HepG2 (cell line): Measurements from ENCODE around the gene PXMP4. TPM values are rescaled to one million over a fixed set of nuclear protein-coding genes. Genes with fewer than 3 reads are reported as not detected.

Experiments used
- ETV6 ChIP-seq: sonication (generic); formaldehyde crosslinking; conservative IDR thresholded peaks from 2 replicates; pipeline ENCODE4 v1.4.0; 2020; ENCODE audit warnings: missing genetic modification reagents
- GABPB1 ChIP-seq: IDR thresholded peaks from 2 replicates; pipeline ENCODE4 v1.6.1; 2016; ENCODE audit warnings: mild to moderate bottlenecking, missing genetic modification reagents, moderate library complexity, missing compliant biosample characterization
- HBP1 ChIP-seq: IDR thresholded peaks from 2 replicates; pipeline ENCODE4 v1.6.1; 2016; ENCODE audit warnings: low read depth, control low read depth
- KDM2A ChIP-seq: sonication (generic); formaldehyde crosslinking; IDR thresholded peaks from 2 replicates; pipeline ENCODE4 v1.4.0; 2020; ENCODE audit warnings: low read depth, missing genetic modification reagents, borderline replicate concordance
- YEATS2 ChIP-seq: sonication (generic); formaldehyde crosslinking; IDR thresholded peaks from 2 replicates; pipeline ENCODE4 v1.4.0; 2020; ENCODE audit warnings: missing genetic modification reagents, borderline replicate concordance
- ZNF331 ChIP-seq: sonication (generic); formaldehyde crosslinking; IDR thresholded peaks from 2 replicates; pipeline ENCODE4 v1.4.0; 2020; ENCODE audit warnings: missing genetic modification reagents
- ZNF34 ChIP-seq: sonication (generic); formaldehyde crosslinking; IDR thresholded peaks from 2 replicates; pipeline ENCODE4 v1.4.0; 2020; ENCODE audit warnings: mild to moderate bottlenecking, missing genetic modification reagents, borderline replicate concordance
- ZNF407 ChIP-seq: sonication (generic); formaldehyde crosslinking; IDR thresholded peaks from one replicate; pipeline ENCODE4 v1.5.1; 2020; ENCODE audit warnings: mild to moderate bottlenecking, missing genetic modification reagents; ENCODE audit errors: not compliant biosample characterization
- polyA plus RNA-seq, 8 experiments: library from polyadenylated mRNA; depleted of rRNA in 3 of 8; stranded (reverse) in 7 of 8; unstranded in 1 of 8; fragments of >200 nt; fragmentation: Illumina TruSeq in 4 of 8; extraction: Trizol in 4 of 8; gene quantifications; 2 replicates each; pipeline versions ENCODE4 v1.2.1 to v1.2.3, GENCODE V29; 2011 to 2016; ENCODE audit warnings: low read depth in 4 of 8, missing spikeins in 1 of 8, mixed read lengths in 1 of 8; ENCODE audit not compliant: insufficient read depth in 1 of 8
- total RNA-seq, 5 experiments: library from RNA; depleted of rRNA; stranded (reverse); fragments of >200 nt; fragmentation: Illumina TruSeq; extraction: Trizol; gene quantifications; 2 replicates each; pipeline ENCODE4 v1.2.3, GENCODE V29; 2016; ENCODE audit warnings: low read depth in 1 of 5

Gene PXMP4
- total and polyA plus RNA-seq, 2 of the 13 experiments (the other 11 are each of a cell fraction or from before 2014, with no cell fraction given), result not detected

DNA sequence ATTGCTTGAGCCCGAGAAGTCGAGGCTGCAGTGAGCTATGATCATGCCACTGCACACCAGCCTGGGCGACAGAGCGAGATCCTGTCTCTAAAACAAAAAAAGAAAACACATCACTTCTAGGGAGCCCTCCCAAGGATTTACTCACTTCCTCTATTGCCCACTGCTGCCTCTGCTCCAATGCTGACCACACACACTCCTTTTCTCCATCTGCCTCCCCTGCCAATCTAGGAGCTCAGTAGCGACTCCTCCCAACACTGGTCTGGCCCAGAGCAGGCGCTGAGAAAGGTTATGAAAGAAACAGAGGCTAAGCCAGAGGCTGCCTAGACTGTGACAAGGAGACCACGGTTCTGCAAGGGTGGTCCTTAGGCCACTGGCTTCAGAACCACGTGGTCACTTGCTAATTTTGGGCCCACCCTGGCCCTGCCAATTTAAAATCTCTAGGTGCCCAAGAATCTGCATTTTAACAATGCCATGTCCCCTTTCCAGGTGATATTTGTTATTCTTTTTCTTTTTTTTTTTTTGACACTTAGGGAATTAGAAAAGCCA lies 32.7 kb downstream of the PXMP4 start (continued):
- TF ChIP-seq ZNF407 (CRISPR knock-in tag) (no peak), ZNF34 (CRISPR knock-in tag) (no peak), ETV6 (0 out of 2 replicates have a peak, but pooled peaks have one; percentile 38), ZNF331 (CRISPR knock-in tag) (peak; percentile 8; the same call in 1 of the 2 replicates), GABPB1 (CRISPR knock-in tag) (0 out of 2 replicates have a peak, but pooled peaks have one; percentile 26), YEATS2 (CRISPR knock-in tag) (no peak), KDM2A (CRISPR knock-in tag) (0 out of 2 replicates have a peak, but pooled peaks have one; percentile 22), HBP1 (CRISPR knock-in tag) (no peak)
